ENCODE measurements around the gene TM4SF5. TPM values are rescaled to one million over a fixed set of nuclear protein-coding genes. Genes with fewer than 3 reads are reported as not detected.

The TM4SF5 gene
- total RNA-seq, 1 donor from 2014 or later: 5.3 TPM

DNA sequence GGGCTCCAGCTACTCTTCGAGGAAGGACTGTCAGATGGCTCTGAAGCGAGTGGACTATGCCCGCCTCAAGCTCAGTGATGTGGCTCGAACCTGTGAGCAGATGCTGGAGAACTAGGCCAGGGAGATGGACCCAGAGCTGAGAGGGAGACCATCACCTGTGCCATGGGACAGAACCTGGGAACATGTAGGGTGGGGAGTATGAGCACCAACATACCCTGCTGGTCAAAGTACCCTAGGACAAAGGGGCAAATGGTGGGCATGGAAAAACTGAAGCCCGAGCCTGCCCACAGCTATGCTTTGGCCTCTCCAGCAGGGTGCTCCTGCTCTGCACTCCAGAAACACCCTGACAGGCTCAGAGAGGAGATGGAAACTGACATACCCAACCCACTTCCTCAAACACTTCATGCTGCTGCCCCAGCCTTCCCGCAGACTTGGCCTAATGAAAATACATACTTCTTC is 38.6 kb upstream of the TM4SF5 start:
- Mint-ChIP-seq H3K4me1 (ENCODE audit: unreplicated experiment) (peaks cover 9% of the 10 kb centered on the region), H3K9me3 (no peaks in the 10 kb centered on the region), H3K36me3 (peaks cover 8% of the 10 kb centered on the region), H3K4me3 (peak overlapping the region; percentile 47), H3K27ac (no peak overlapping the region), H3K27me3 (peaks cover 25% of the 10 kb centered on the region)
- no peak for DNase-seq (ENCODE audit: extremely low spot score, unreplicated experiment)
- TF ChIP-seq, protein P1, sequence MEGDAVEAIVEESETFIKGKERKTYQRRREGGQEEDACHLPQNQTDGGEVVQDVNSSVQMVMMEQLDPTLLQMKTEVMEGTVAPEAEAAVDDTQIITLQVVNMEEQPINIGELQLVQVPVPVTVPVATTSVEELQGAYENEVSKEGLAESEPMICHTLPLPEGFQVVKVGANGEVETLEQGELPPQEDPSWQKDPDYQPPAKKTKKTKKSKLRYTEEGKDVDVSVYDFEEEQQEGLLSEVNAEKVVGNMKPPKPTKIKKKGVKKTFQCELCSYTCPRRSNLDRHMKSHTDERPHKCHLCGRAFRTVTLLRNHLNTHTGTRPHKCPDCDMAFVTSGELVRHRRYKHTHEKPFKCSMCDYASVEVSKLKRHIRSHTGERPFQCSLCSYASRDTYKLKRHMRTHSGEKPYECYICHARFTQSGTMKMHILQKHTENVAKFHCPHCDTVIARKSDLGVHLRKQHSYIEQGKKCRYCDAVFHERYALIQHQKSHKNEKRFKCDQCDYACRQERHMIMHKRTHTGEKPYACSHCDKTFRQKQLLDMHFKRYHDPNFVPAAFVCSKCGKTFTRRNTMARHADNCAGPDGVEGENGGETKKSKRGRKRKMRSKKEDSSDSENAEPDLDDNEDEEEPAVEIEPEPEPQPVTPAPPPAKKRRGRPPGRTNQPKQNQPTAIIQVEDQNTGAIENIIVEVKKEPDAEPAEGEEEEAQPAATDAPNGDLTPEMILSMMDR (conservative IDR thresholded peaks at IDR 0.05): no peak

DNA sequence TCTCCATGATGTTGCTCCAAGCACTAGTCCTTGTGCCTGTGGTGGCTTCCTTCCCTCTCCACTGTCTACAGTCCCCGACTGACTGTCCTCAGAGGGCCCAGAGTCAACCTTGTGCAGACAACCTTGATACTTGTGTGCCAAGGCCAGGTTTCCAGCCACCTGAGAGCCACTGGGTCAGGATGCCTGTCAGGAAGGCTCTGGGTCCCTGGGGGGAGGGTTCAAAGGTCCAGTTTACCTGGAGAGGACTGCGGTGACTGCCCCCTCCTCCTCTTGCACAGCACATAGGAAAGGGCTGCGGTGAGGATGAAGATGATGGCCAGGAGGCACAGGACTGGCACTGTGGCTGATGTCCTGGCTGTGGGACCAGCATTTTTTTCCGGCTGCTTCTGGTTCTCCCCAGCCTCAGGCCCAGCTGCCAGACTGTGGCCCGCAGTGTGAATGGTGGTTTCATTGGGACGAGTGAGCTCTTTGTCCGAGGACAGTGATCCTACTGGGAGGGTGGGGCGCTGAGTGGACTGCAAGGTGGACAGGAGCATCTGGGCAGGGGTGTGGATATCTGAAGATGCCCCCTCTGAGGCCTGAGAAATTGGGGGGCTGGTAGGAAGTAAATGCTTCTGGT is 36.7 kb upstream of the TM4SF5 start:
- Mint-ChIP-seq H3K27ac (no peak overlapping the region), H3K27me3 (peaks cover 38% of the 10 kb centered on the region), H3K9me3 (no peaks in the 10 kb centered on the region), H3K4me3 (no peak overlapping the region), H3K36me3 (peaks cover 8% of the 10 kb centered on the region), H3K4me1 (ENCODE audit: unreplicated experiment) (peaks cover 15% of the 10 kb centered on the region)
- DNase-seq (ENCODE audit: extremely low spot score, unreplicated experiment): no peak
- TF ChIP-seq, protein P1 (conservative IDR thresholded peaks at IDR 0.05): no peak

DNA sequence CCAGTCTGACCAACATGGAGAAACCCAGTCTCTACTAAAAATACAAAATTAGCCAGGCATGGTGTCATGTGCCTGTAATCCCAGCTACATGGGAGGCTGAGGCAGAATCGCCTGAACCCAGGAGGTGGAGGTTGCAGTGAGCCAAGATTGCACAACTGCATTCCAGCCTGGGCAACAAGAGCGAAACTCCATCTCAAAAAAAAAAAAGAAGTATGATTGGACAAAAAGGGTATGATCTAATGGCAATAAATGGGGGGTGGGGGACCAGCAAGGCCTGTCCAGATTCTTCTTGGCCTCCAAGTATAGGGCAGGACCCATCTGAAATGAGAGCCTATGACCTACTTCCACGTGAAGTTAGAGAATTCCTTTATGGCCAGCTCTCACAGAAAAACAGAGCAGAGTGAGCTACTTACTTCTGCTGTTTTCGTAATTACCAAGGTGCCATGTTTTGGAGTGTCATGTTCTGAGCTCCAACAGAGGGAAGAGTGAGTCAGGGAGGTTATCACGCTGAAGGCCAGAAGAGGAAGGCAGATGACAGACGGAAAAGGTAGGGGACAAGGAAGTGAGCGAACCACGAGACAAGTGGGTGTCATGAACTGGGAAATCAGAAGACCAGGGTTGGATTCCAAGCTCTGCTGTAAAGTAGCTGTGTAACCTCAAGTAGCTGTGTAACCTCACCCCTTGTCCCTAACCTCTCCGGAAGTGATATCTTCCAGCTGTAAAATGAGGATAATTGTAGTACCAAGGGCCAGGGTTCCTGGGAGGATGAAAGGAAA is 35.6 kb upstream of the TM4SF5 start:
- Mint-ChIP-seq H3K27ac (peak overlapping the region; percentile 8), H3K4me1 (ENCODE audit: unreplicated experiment) (peaks cover 13% of the 10 kb centered on the region), H3K27me3 (peaks cover 49% of the 10 kb centered on the region), H3K4me3 (peak overlapping the region; percentile 14), H3K36me3 (peaks cover 8% of the 10 kb centered on the region), H3K9me3 (no peaks in the 10 kb centered on the region)
- DNase-seq (ENCODE audit: extremely low spot score, unreplicated experiment): no peak
- TF ChIP-seq, protein P1 (conservative IDR thresholded peaks at IDR 0.05): no peak

DNA sequence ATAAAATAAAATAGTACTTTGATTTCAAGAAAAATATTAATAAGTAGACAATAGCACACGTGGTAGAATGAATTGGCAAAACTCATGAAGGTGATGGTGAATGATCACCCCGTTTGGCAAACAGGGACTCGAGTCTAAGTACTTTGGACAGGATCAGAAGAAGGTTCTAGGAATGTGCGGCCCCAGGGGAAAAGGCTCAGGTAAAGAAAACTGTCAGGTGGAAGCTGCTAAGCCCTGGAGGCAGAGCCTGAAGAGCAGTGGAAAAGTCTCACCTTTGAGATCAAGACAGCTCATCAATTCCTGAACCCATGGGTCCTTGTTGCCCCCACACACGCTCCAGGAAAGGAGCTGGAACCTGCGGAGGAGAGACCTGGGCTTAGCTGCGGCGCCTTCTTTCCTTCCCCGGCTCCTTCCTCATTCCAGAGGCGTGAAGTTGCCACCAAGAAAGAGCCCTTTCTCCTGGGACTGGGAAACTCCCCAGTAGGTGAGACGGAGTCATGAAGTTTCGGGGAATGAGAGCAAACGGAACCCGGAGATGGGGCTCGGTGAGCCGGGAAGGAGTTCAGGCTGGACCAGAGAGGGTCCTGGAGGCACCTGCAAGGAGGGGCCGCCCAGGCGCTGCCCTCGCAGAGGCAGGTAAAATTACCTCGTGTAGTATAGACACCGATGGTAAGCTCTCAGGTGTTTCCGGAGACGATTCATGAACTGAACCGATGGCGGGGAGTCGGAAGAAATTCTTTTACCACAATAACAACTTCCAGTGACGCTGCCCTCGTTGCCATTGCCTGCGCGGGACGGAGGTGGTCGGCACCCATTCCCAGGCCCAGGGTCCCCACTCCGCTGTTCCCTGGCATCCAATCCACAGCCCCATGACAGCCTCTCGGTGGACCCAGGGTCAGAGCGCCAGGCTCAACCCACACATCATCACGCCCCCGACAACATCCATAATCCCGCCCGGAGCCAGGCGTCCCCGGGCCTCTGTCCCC is 33.3 kb upstream of the TM4SF5 start:
- peaks cover 9% of the 10 kb centered on the region for H3K4me1 Mint-ChIP-seq (ENCODE audit: unreplicated experiment)
- DNase-seq (ENCODE audit: extremely low spot score, unreplicated experiment): no peak
- H3K27ac Mint-ChIP-seq: peak overlapping the region; percentile 94
- TF ChIP-seq, protein P1 (conservative IDR thresholded peaks at IDR 0.05): no peak
- H3K36me3 Mint-ChIP-seq: peaks cover 7% of the 10 kb centered on the region
- peak overlapping the region; percentile 89 for H3K4me3 Mint-ChIP-seq
- H3K27me3 Mint-ChIP-seq: peaks cover 73% of the 10 kb centered on the region
- H3K9me3 Mint-ChIP-seq: no peaks in the 10 kb centered on the region

Data from type B pancreatic cell (in vitro differentiated cells).